Muscle layer of duodenum (tissue), 2 donors: ENCODE data around the gene FCN1.
"Not testable (repeated sequence)": the region's sequence is repeated elsewhere in the genome, so short reads cannot be mapped to it uniquely, and the experiment has no call there.

Experiments used
- H3K27ac ChIP-seq: one replicate; pipeline ENCODE4 v1.7.0; 2013; ENCODE audit warnings: mild to moderate bottlenecking, low read length
- H3K27me3 ChIP-seq: one replicate; pipeline ENCODE4 v1.7.0; 2013; ENCODE audit warnings: low read depth, mild to moderate bottlenecking, control low read depth, low read length
- H3K36me3 ChIP-seq, 2 donors: one replicate each; pipeline ENCODE4 v1.7.0; 2013; ENCODE audit warnings: low read length in 2 of 2, control low read depth in 1 of 2, mild to moderate bottlenecking in 1 of 2; ENCODE audit not compliant: insufficient read depth in 2 of 2, control insufficient read depth in 1 of 2
- H3K4me1 ChIP-seq, 2 donors: one replicate each; pipeline ENCODE4 v1.7.0; 2013; ENCODE audit warnings: low read length in 2 of 2, mild to moderate bottlenecking in 2 of 2, control low read depth in 1 of 2, moderate library complexity in 1 of 2; ENCODE audit not compliant: insufficient read depth in 2 of 2, control insufficient read depth in 1 of 2
- H3K4me3 ChIP-seq, 2 donors: one replicate each; pipeline ENCODE4 v1.7.0; 2013; ENCODE audit warnings: low read length in 2 of 2, low read depth in 1 of 2, mild to moderate bottlenecking in 1 of 2
- H3K9me3 ChIP-seq, 2 donors: one replicate each; pipeline ENCODE4 v1.7.0; 2013; ENCODE audit warnings: low read length in 2 of 2, control low read depth in 1 of 2, mild to moderate bottlenecking in 1 of 2; ENCODE audit not compliant: control insufficient read depth in 1 of 2
- donor health status: healthy.

Gene FCN1

GRCh38 chr9:134960701-134961181 lies 43.0 kb upstream of the FCN1 start:
- no peaks in the 10 kb centered on the region for H3K27me3 ChIP-seq
- H3K9me3 ChIP-seq, result no peaks in the 10 kb centered on the region
- H3K27ac ChIP-seq, result no peak overlapping the region
- no peak overlapping the region for H3K4me3 ChIP-seq
- H3K36me3 ChIP-seq, result no peaks in the 10 kb centered on the region
- no peaks in the 10 kb centered on the region for H3K4me1 ChIP-seq

GRCh38 chr9:134959971-134960310 lies 42.2 kb upstream of the FCN1 start:
- Histone ChIP-seq H3K4me3 (no peak overlapping the region), H3K4me1 (no peaks in the 10 kb centered on the region), H3K27ac (no peak overlapping the region)

GRCh38 chr9:134959126-134959970 lies 41.6 kb upstream of the FCN1 start:
- no peak overlapping the region for H3K27ac ChIP-seq
- H3K36me3 ChIP-seq, result no peaks in the 10 kb centered on the region
- H3K4me3 ChIP-seq, result no peak overlapping the region
- H3K27me3 ChIP-seq, result no peaks in the 10 kb centered on the region
- no peaks in the 10 kb centered on the region for H3K4me1 ChIP-seq
- H3K9me3 ChIP-seq, result no peaks in the 10 kb centered on the region

More at GRCh38 chr9:134959971-134960310, 42.2 kb upstream of the FCN1 start:
- Histone ChIP-seq H3K9me3 (no peaks in the 10 kb centered on the region), H3K27me3 (no peaks in the 10 kb centered on the region), H3K36me3 (no peaks in the 10 kb centered on the region)

- Histone ChIP-seq H3K4me1 (no peaks in the 10 kb centered on the region), H3K27me3 (no peaks in the 10 kb centered on the region)
These were observed 40.2 kb upstream of the FCN1 start for GRCh38 chr9:134957945-134958227.

GRCh38 chr9:134957165-134957944 lies 39.6 kb upstream of the FCN1 start:
- Histone ChIP-seq H3K36me3 (no peaks in the 10 kb centered on the region), H3K4me1 (no peaks in the 10 kb centered on the region), H3K4me3 (no peak overlapping the region), H3K9me3 (no peaks in the 10 kb centered on the region), H3K27me3 (no peaks in the 10 kb centered on the region), H3K27ac (no peak overlapping the region)

More at GRCh38 chr9:134957945-134958227, 40.2 kb upstream of the FCN1 start:
- Histone ChIP-seq H3K9me3 (no peaks in the 10 kb centered on the region), H3K27ac (no peak overlapping the region), H3K36me3 (no peaks in the 10 kb centered on the region), H3K4me3 (no peak overlapping the region)

- H3K27me3 ChIP-seq, H3K27ac ChIP-seq: not testable (repeated sequence)
These were observed 38.7 kb upstream of the FCN1 start for GRCh38 chr9:134956387-134956786.

GRCh38 chr9:134955801-134956200 lies 38.1 kb upstream of the FCN1 start:
- Histone ChIP-seq H3K27me3 (no peaks in the 10 kb centered on the region), H3K4me3 (no peak overlapping the region), H3K27ac (no peak overlapping the region), H3K4me1 (no peaks in the 10 kb centered on the region), H3K9me3 (no peaks in the 10 kb centered on the region), H3K36me3 (no peaks in the 10 kb centered on the region)

More at GRCh38 chr9:134956387-134956786, 38.7 kb upstream of the FCN1 start:
- H3K4me3 ChIP-seq, H3K36me3 ChIP-seq, H3K9me3 ChIP-seq, H3K4me1 ChIP-seq: not testable (repeated sequence)

GRCh38 chr9:134955156-134955555 lies 37.4 kb upstream of the FCN1 start:
- Histone ChIP-seq H3K4me1 (no peaks in the 10 kb centered on the region), H3K27me3 (no peaks in the 10 kb centered on the region), H3K9me3 (no peaks in the 10 kb centered on the region), H3K4me3 (no peak overlapping the region), H3K27ac (no peak overlapping the region), H3K36me3 (no peaks in the 10 kb centered on the region)

GRCh38 chr9:134951994-134952393 lies 34.3 kb upstream of the FCN1 start:
- Histone ChIP-seq H3K27ac (no peak overlapping the region), H3K36me3 (no peaks in the 10 kb centered on the region), H3K4me3 (no peak overlapping the region), H3K4me1 (no peaks in the 10 kb centered on the region), H3K9me3 (no peaks in the 10 kb centered on the region), H3K27me3 (no peaks in the 10 kb centered on the region)

GRCh38 chr9:134951461-134951860 lies 33.7 kb upstream of the FCN1 start:
- Histone ChIP-seq H3K36me3 (no peaks in the 10 kb centered on the region), H3K4me3 (no peak overlapping the region), H3K27ac (no peak overlapping the region), H3K9me3 (no peaks in the 10 kb centered on the region), H3K4me1 (no peaks in the 10 kb centered on the region), H3K27me3 (peaks cover 4% of the 10 kb centered on the region)

GRCh38 chr9:134950386-134951210 lies 32.9 kb upstream of the FCN1 start:
- Histone ChIP-seq H3K27ac (no peak overlapping the region), H3K27me3 (peaks cover 8% of the 10 kb centered on the region), H3K9me3 (no peaks in the 10 kb centered on the region), H3K4me3 (no peak overlapping the region), H3K4me1 (no peaks in the 10 kb centered on the region), H3K36me3 (no peaks in the 10 kb centered on the region)
